Measurements from ENCODE around the gene INO80C. TPM values are rescaled to one million over a fixed set of nuclear protein-coding genes. Genes with fewer than 3 reads are reported as not detected.

The INO80C gene
- total RNA-seq, 3 donors from 2014 or later = 5.9 to 14.7 (median 6.7) TPM

- Histone ChIP-seq H3K36me3 (no peaks in the 10 kb centered on the region), H3K4me3 (no peak overlapping the region), H3K4me1 (no peaks in the 10 kb centered on the region), H3K27ac (no peak overlapping the region), H3K27me3 (no peaks in the 10 kb centered on the region), H3K9me3 (no peaks in the 10 kb centered on the region)
- intact Hi-C loops (cut with DNase I; ENCODE audit: low total_unique reads) = no loop called here
- TF ChIP-seq POLR2A (IDR thresholded peaks at IDR 0.05) = no peak
- TF ChIP-seq CTCF (IDR thresholded peaks at IDR 0.05) = no peak
- no peak for TF ChIP-seq POLR2AphosphoS5 (IDR thresholded peaks at IDR 0.05)
- no peak for DNase-seq (ENCODE audit: low spot score in 2 of 2)
Observed at GRCh38 chr18:35463050-35463449, 34.7 kb downstream of the INO80C start.

GRCh38 chr18:35460736-35461161, 37.0 kb downstream of the INO80C start:
- Histone ChIP-seq H3K36me3 (no peaks in the 10 kb centered on the region), H3K4me3 (no peak overlapping the region), H3K27ac (no peak overlapping the region), H3K9me3 (no peaks in the 10 kb centered on the region), H3K4me1 (no peaks in the 10 kb centered on the region), H3K27me3 (no peaks in the 10 kb centered on the region)
- DNase-seq (ENCODE audit: low spot score in 2 of 2) = no peak
- no peak for TF ChIP-seq POLR2A (IDR thresholded peaks at IDR 0.05)
- TF ChIP-seq CTCF (IDR thresholded peaks at IDR 0.05) = no peak
- TF ChIP-seq POLR2AphosphoS5 (IDR thresholded peaks at IDR 0.05) = no peak
- intact Hi-C loops (cut with DNase I; ENCODE audit: low total_unique reads) = no loop called here

DNA sequence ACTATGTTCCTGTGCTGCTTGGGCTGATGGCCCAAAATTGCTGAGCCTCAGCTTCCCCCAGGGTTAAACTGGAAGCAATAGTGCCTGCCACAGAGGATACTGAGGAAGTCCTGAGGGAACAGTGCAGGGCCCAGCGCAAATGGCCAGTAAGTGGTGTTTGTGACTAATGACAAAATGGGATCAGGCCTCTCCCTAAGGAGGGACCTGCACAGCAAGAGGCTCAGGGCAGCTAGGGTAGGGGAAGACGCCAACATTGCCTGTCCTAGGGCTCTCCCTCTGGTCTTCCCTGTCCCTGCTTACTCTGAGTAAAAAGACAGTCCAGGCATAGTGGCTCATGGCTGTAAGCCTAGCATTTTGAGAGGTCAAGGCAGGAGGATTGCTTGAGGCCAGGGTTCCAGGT, 37.8 kb downstream of the INO80C start:
- intact Hi-C loops (cut with DNase I; ENCODE audit: low total_unique reads) = no loop called here
- no peaks in the 10 kb centered on the region for H3K36me3 ChIP-seq
- no peak for DNase-seq (ENCODE audit: low spot score in 2 of 2)
- no peaks in the 10 kb centered on the region for H3K4me1 ChIP-seq
- no peak overlapping the region for H3K4me3 ChIP-seq
- H3K27ac ChIP-seq = peak overlapping the region in 1 of 2 donors; percentile 7
- no peaks in the 10 kb centered on the region for H3K27me3 ChIP-seq
- H3K9me3 ChIP-seq = no peaks in the 10 kb centered on the region
- TF ChIP-seq POLR2AphosphoS5 (IDR thresholded peaks at IDR 0.05) (no peak), POLR2A (IDR thresholded peaks at IDR 0.05) (no peak), CTCF (IDR thresholded peaks at IDR 0.05) (no peak)

DNA sequence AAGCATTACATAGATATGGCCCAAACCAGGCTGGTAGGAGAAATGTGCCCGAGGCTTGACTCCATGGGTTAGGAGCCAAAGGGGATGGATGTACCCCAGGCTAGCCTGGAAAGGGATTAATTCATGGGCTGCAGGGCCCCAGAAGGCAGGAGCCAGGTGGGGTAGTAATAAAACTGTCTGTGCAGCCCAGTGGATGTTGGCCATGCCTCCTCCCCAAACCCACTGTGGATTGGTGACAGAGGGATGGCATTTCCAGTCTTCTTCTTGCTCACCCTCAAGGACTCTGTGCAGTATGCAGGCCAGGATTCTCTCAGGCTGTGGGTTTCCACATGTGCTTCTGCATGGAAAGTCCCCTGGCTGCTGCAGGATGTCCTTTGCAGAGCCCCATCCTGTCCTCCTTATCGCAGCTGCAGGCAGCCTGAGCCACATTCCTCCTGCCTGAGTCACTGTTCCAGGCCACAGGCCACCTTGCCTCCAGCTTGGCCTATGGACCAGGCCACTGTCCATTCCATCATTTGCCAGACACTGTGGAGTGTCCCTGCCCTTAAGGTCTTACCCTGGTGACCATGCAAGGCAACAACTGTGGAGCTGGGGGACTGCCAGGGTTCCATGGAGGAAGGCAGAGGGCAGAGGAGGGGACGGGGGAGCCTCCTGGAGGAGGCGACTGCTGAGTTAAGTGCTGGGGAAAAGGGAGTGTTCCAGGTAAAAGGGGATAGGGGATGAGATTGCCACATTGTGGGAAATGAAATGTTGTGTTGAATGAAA, 38.9 kb downstream of the INO80C start:
- peak overlapping the region in 1 of 2 donors; percentile 52 for H3K27ac ChIP-seq
- TF ChIP-seq POLR2A (IDR thresholded peaks at IDR 0.05) = no peak
- TF ChIP-seq POLR2AphosphoS5 (IDR thresholded peaks at IDR 0.05) = peak; percentile 37 to 77 (median 66)
- DNase-seq (ENCODE audit: low spot score in 2 of 2) = no peak

DNA sequence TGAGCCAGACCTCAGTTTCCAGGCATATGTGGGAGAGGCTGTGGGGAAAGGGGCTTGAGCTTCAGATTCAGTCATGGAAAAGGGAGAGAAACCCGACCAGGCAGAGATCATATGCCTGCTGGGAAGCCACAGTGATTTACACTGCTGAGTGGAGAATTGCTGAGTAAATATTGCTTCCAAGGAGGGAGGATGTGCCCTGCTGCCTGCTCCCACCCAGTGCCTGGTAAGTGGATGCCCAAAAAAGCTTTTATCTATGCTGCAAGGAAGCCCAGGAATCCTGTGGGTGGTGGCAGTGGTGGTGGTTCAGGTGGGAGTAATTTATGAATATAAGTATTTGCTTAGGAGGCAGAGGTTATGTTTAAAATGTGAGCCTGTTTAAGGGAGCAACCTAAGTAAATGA, 39.5 kb downstream of the INO80C start:
- intact Hi-C loops (cut with DNase I; ENCODE audit: low total_unique reads) = no loop called here
- Histone ChIP-seq H3K4me1 (no peaks in the 10 kb centered on the region), H3K36me3 (no peaks in the 10 kb centered on the region), H3K4me3 (no peak overlapping the region), H3K27me3 (no peaks in the 10 kb centered on the region), H3K27ac (peak overlapping the region in 1 of 2 donors; percentile 52), H3K9me3 (no peaks in the 10 kb centered on the region)
- no peak for DNase-seq (ENCODE audit: low spot score in 2 of 2)
- no peak for TF ChIP-seq CTCF (IDR thresholded peaks at IDR 0.05)
- TF ChIP-seq POLR2A (IDR thresholded peaks at IDR 0.05) = no peak
- TF ChIP-seq POLR2AphosphoS5 (IDR thresholded peaks at IDR 0.05) = no peak

More for the DNA sequence above, 38.9 kb downstream of the INO80C start:
- intact Hi-C loops (cut with DNase I; ENCODE audit: low total_unique reads) = no loop called here
- H3K4me3 ChIP-seq = no peak overlapping the region
- H3K36me3 ChIP-seq = no peaks in the 10 kb centered on the region
- no peaks in the 10 kb centered on the region for H3K4me1 ChIP-seq
- no peaks in the 10 kb centered on the region for H3K9me3 ChIP-seq
- no peaks in the 10 kb centered on the region for H3K27me3 ChIP-seq
